HG03378 (cell line): Measurements from ENCODE around the gene MAGI2.

ENCODE experiments used
- ATAC-seq: cut with Tn5 transposase; IDR thresholded peaks from one replicate; pipeline ENCODE4 v1.9.1; 2021; ENCODE audit warnings: mild to moderate bottlenecking, moderate library complexity; ENCODE audit not compliant: unreplicated experiment

MAGI2 gene

DNA sequence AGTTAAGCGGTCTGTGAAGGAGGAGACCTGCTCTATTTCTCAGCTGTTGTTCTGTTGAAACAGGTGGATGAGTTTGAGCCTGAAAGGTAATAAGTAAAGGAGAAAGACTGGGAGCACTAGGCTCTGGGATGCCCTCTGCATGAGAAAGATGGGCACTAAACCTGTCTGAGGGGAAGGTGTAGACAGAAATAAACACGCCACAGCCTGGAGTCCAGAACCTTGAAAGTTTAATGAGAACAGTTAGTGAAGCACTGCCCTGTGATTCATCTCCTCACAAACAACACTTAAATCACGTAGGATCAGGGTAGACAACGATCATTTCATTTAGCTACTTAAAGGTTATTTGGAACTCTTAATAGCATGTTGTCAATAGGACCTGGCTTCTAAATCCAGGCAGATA lies 1461.8 kb downstream of the MAGI2 start:
- no peak for ATAC-seq

GRCh38 chr7:77989981-77990566 lies 1463.4 kb downstream of the MAGI2 start:
- ATAC-seq = no peak

GRCh38 chr7:77985974-77986339 lies 1467.5 kb downstream of the MAGI2 start:
- ATAC-seq = no peak

DNA sequence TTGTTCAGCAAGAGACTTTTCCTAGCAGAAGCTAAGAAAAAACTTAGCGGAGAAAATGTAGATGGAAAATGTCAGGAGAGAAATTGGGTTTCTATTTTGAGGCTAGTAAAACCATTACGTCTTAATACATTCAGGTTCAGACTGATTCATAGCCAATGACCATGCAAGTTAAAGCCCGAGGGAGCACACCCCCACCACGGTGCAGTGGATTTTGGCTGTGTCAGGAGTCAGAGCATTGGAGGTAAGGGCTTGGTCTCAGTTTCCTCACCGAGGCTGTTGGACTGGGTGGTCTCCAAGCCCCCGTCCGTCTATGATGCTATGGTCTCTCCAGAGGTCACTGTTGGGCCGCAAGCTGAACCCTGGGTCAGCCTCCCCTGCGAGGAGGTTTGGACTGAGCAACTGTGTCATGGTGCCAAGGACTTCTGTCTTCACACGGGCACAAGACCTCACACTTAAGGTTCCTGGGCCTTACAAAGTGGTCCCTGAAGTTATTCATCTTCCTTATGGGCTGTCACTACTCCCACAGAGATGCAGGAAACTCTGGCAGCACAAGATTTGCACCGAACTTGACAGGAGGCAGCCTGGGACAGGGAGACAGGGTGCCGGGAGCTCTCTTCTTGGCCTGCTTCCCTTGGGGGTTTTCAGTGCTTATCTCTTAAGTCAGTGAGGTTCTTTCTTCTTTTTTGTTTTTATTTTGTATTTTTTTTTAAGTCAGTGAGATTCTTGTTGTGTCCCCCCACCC lies 1468.1 kb downstream of the MAGI2 start:
- ATAC-seq = no peak

GRCh38 chr7:77983973-77984372 lies 1469.5 kb downstream of the MAGI2 start:
- no peak for ATAC-seq

- ATAC-seq = no peak
These were observed 1470.4 kb downstream of the MAGI2 start for GRCh38 chr7:77982926-77983550.

- ATAC-seq = no peak
These were observed 1473.3 kb downstream of the MAGI2 start for GRCh38 chr7:77980087-77980713.

DNA sequence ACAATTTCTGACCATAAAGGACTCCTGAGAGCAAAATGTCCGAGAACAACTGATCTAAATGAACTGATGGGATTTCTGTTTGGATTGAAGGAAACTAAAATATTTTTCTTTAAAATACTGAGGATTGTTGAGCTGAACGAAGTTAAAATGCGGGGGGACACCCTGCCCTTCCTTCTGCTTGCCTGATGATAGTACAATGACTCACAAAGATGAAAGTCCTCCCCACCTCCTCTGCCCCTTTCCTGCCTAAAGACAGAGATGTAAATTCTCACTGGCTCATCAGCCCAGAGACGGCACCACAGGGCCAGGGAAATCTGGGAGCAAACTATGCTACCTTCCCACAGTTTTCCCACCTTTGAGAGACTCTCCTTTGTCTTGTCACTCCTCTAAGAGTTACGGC lies 1474.2 kb downstream of the MAGI2 start:
- no peak for ATAC-seq

DNA sequence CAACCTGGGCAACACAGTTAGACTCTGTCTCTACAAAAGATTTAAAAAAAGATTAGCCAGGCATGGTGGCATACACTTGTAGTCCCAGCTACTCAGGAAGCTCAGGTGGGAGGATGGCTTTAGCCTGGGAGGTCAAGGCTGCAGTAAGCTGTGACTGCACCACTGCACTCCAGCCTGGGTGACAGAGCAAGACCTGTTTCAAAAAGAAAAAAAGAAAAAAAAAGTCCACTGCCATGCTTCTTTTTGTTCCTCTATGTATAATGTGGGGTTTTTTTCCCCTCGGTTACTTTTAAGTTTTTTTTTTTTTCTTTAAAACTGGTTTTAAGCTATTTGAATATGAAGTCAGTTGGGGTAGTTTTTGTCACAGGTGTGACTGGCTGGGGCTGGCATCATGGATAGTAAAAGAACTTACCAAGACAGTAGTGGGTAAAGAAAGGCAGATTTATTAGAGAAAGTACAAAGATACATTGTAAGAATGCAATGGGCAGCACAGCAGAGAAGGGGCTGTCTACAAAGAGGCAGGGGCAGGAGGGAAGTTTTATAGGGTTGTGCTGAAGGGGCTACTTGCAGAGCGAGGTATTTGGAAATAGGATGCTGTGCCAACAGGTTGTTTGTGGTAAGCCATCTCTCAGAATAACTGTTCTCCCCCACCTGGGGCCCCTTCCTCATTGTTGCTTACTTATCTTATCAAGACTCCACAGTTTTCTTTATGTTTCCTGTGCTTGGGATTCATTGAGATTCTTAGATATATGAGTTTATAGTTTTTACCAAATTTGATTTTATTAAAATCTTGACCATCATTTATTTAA lies 1477.6 kb downstream of the MAGI2 start:
- no peak for ATAC-seq

- no peak for ATAC-seq
These were observed 1481.7 kb downstream of the MAGI2 start for GRCh38 chr7:77971726-77972125.

DNA sequence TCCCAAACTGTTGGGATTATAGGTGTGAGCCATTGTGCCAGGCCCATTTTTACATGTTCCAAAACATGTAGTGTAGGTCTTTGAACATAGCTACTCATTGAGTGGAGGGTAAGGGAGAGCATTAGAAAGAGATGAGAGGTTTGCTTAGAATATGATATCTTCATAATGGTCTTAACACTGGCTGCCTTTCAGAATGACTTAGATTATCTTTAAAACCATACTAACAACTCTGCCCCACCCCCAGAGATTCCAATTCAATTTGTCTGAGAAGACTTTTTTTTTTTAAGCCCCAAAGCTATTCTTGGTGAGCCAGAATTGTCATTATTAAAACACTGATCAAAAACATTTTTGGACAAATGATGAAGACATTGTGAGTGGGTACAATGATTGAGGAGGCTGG lies 1486.0 kb downstream of the MAGI2 start:
- no peak for ATAC-seq
